ENCODE measurements around the gene MYO6.
"Not testable (repeated sequence)": the region's sequence is repeated elsewhere in the genome, so short reads cannot be mapped to it uniquely, and the experiment has no call there.

Gene MYO6

DNA sequence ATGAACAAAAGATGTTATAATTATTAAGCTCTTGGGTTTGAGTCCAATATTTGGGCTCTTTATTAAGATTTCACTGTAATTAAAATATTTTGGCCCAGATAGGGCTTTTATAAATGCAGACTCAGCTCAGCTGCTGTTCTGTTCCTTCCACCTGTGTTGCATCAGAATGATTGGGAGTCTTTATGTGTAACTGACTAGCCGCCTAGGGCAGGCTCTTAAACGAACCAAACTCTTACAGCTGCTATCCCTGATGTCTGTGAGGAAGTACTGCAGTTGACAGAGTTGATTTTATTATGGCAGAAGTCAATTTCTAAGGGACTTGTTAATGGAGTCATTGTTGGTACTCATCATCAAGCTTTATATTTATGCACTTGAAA, 144.7 kb downstream of the MYO6 start:
- no peak for DNase-seq

DNA sequence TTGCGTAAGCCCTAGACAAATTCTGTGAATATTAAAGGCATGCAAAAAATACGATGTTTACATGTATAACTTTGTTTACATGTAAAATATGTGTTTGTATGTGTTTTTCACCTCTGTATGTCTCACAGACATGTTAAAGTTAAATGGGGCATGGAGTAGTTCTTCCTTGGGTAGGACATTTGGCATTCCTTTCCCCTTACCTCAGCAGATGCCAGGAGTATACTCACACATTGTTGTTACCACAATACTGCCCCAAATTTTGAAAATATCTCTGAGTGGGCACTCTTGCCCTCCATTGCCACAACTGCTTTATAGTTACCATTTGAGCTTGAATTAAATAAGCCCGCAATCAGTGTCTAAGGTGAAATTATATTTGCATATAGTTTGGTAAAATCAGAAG, 147.5 kb downstream of the MYO6 start:
- peak; percentile 1 for DNase-seq

DNA sequence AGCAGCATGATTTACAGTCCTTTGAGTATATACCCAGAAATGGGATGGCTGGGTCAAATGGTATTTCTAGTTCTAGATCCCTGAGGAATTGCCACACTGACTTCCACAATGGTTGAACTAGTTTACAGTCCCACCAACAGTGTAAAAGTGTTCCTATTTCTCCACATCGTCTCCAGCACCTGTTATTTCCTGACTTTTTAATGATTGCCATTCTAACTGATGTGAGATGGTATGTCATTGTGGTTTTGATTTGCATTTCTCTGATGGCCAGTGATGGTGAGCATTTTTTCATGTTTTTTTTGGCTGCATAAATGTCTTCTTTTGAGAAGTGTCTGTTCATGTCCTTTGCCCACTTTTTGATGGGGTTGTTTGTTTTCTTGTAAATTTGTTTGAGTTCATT, 151.2 kb downstream of the MYO6 start:
- DNase-seq, result not testable (repeated sequence)

DNA sequence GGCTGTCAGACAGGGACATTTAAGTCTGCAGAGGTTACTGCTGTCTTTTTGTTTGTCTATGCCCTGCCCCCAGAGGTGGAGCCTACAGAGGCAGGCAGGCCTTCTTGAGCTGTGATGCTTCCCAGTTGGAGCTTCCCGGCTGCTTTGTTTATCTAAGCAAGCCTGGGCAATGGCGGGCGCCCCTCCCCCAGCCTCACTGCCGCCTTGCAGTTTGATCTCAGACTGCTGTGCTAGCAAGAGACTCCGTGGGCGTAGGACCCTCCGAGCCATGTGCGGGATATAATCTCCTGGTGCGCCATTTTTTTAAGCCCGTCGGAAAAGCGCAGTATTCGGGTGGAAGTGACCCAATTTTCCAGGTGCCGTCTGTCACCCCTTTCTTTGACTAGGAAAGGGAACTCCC, 156.1 kb downstream of the MYO6 start:
- not testable (repeated sequence) for DNase-seq

DNA sequence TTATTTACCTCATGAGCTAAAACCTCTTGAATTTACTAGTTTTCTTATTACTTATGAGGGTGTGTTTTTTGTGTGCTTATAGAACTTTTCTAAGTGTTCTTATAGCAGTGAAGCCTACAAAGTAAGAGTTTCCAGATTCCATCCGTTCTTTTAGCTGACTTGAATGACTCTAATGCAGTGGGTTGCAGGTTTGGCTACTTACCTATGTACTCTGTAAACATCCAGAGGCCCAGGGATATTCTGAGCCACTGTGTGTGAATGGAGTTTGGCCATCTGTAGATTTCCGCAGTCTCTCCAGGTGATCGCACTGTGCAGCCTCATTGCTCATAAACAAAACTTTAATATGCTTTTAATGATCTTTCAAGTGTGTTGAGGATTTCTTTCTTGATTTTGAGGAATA, 157.8 kb downstream of the MYO6 start:
- DNase-seq, result no peak

DNA sequence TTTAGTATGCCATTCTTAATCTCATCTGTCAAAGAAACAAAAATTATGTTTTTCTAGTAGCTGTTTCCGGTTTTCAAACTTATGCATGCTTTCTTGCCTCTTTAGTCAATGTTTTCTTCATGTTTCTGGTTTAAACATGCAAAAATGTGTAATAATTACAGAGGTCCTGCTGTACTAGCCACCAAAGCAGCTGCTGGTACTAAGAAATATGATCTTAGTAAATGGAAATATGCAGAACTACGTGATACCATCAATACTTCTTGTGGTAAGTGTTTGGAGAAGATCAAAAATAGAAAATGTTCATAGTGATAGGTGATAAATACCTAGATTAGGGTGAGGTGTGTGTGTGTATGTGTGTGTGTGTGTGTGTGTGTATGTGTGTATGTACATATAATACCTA, 158.4 kb downstream of the MYO6 start:
- DNase-seq, result no peak

DNA sequence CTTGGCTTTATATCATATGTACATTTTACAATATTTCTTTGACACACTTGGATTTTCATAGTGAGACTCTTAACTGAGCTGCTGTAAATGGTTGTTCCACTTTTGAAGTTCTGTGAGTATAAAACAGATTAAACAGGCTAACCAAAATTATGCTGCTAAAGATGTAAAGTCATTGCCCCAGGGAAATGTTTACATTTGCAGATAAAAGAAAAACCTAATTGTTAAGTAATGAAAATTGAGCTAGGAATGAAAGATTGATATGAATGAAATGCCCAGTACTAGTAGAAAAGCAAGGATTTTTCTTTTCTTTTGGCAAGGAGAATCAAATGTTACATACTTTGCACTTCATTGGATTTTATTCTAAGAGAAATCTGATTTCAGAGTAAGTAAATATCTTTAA, 164.0 kb downstream of the MYO6 start:
- DNase-seq, result no peak

DNA sequence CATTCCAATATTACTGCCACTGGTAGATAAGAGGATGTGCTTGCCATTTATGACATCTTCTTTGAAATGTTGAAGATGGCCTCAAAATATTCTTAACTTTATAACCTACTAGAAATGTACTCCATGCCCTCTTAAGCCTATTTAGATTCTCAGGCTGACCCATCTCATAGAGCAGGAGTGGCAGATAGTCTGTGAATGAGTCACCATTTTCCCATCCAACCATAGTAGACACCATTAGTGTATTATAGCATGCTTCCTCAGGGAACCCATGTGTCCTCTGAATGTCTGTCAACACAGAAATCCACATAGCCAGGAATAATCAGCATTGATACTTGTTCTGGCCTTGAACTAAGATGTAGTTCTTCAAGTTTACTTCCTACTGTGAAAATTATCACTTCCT, 173.2 kb downstream of the MYO6 start:
- peak; percentile 8 for DNase-seq

DNA sequence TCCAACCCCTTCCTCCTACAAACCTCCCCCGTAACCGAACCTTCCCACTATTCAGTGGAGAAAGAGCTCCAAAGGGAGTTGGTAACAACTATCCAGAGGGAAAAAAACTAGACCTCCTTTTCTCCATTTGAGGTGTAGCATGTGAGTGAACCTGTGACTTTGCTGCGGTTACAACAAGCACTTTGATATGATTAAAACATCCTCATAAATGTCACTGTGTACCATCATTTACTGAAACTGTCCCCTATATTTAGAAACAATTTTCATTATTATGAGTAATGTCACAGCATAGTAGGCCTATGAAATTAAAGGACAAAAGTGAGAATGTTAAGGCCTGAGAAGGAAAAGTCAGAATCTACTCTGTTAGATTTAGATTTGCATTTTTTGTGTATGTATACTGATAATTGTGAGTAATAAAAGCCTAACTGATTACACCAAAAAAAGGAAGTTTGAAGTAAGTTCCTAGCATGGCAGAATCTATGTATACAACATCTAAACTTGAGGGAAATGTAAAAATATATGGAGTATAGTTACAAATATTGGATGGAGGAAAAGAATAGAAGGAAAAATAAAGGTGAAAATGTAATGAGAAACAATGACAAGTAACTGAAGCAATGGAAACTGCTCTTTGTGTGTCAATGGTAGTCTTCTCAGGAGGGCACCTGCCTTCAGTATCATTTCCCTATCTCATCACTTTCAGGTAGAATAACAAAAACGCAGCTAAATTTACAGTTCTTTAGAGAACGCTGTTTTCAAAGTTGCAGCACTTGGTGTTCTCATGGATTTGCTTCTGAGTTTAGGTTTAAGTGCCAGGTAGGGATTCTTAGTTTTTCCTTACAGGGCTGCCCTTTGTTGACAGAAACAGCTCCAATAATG, 177.5 kb downstream of the MYO6 start:
- DNase-seq, result no peak

DNA sequence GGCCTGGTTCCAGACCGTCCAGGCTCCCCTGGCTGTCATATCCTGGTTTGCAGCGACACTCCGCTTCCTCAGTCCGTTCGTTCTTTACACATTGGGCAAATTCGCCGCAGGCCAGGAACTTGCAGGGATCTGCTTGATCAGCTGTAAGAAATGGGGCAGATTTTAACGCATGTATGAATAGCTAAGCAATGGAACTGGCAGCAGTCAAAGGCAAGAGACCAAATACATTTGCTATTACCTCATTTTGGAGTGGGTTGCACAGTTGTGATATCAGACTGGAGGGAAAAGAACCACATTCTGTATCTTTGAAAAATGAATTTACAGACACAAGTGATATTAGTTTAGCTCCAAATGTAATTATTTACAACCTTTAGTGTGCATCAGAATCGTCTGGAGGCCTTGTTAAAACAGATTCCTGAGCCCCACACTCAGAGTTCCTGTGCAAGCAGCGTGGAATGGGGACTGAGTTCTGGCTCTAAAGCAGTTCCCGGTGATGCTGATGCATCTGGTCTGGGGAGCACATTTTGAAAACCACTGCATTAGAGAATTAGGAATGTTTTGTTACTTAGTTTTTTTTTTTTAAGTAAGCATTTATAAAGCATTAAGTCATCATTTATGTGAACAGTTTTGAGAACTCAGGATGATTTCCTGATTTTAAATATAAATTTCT, 182.1 kb downstream of the MYO6 start:
- DNase-seq, result peak; percentile 34

DNA sequence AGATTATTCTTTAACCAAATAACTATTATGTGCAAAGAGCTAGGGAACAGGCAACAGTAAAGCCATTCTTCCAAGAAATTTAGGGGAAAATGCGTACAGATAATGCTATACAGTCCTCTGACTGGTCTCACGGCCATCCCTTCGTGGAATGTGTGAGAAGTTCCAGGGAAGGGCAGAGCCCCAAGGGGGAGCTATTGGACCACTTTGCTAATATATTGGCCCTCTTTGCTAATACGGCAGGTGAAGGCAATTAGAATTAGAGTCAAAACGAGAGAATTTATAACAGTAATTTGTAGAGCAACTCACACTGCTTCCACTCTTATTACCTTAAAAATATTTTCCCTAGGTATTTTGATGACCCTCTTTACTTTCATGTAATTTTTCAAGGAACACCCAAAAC, 183.0 kb downstream of the MYO6 start:
- peak; percentile 10 for DNase-seq

DNA sequence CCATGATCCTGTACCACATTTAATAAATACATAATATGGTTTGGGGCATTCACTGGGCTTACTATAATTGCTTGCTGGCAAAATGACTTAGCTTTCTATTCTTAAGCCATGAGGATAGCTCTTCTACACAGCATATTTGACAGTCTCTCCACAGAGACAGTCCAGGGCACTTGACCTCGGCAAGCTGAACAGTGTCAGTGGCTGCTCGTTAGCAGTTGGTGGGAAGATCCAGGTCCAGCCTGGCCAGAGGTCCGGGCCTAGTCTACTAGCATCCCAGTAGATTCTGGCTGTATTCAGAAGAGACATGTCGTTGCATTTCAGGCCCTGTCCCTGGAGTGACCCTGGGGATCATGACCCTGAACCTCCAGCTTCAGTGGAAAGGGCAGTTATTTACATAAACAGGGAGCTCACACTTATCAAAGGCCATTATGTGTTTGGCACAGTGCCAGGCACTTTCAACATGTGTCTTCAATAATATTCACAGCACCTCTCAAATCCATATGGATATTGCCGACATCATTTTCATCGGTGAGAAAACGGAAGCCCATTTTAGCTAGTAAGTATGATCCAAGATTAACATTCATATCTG, 184.4 kb downstream of the MYO6 start:
- DNase-seq, result no peak

DNA sequence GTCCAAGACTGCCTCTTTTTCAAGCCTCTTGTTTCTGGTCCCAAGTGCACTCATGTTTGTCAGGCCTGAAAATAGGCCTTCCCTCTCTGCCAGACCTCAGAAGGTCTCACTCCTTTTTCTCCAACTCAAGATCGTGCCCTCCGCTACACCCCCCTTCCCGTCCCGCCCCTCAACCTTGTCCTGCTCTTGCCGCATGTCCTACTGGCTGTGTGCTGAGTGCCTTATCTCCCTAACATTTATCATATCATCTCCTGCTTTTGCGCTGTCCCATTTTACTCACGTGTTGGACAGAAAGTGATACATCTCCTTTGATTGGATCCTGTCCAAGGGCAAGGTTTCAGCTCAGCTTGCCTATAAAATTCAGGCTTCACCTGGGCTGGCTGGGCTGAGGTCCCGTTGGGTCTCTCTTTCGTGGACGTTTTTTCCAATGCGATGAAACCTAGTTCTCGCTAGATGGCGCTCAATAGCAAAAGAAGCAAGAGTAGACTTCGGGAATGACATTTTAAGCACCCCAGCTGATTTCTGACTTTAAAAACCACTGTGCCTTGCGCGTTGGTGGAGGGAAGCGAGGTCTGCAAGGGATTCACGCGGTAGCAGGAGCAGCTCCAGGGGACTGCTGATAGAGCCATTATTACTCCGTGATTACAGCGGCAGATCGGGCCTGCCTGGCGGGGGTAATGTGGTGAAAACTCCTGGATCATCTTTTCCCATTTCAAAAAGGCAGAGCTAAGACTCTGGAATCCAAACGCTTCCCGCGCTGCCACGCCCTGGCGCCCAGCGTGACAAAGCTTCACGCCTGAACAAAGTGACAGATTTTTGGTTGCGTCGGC, 185.8 kb downstream of the MYO6 start:
- DNase-seq, result peak; percentile 79

DNA sequence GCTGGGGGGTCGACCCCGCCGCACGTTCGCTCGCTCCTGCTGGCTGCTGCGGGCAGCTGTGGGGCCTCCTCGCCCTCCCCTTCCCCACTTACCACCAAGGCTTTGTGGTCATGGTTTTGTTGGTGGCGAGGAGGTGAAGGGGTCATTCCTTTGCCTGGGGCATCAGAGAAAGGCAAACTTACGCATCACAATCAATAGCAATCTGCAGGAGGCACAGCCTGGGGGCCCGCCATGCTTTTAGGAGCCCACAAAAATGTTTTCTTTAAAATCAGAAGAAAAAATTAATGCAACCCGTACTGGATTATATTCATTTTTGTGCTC, 186.4 kb downstream of the MYO6 start:
- no peak for DNase-seq

DNA sequence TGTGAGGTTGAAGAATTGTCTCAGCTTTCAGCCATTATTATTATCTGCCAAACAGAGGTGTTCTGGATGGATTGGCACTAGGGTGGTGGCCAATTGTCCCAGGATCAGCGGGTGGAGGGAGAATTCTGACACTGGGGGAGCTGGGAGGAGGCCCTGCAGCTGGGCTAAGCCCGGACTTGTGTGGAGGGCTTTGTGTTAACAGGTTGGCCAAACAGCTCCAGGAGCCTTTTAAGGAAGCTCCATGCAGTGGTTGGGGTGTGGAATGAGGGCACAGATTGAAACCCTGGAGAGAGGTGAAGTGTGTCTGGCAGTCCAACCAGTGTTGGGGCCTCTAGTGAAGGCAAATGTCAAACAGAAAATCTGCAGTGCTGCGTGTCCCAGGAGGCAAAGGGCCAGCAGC, 187.6 kb downstream of the MYO6 start:
- DNase-seq, result no peak

DNA sequence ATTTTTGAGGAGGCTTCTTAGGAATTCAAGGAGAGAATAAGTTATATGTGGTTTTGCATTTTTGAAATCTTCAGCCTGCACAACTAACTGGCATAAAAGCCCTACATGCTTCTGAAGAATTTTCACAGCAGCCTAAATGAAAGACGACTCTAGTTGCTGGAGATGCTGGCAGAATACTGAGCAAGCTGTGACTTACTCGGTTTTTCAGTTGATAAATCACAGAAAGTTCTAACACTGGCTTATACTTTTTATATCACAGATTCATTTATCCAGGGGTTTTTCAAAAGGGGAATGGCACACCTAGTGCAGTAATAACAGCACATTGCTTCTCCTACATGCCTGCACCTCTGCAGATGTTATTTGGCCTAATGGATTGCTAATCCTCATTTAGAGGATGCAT, 188.8 kb downstream of the MYO6 start:
- DNase-seq, result no peak

DNA sequence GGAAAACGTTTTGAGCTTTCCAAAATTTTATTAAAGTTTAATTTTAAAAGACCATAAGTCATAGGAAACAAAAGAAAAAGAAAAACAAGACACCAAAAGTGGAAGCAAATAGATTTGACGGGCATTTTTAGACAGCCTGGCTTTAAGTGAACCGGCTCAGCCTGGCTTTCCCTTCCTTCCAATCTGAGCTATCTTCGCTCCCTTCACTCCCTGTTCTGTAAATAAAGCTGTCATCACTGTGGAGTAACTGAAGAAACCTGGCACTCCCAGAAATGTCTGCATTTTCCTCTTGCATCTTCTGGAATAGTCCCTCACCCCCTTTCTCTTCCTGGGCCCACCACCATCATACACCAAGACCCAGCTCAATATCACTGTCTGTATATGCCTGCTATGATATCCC, 191.5 kb downstream of the MYO6 start:
- DNase-seq, result no peak

DNA sequence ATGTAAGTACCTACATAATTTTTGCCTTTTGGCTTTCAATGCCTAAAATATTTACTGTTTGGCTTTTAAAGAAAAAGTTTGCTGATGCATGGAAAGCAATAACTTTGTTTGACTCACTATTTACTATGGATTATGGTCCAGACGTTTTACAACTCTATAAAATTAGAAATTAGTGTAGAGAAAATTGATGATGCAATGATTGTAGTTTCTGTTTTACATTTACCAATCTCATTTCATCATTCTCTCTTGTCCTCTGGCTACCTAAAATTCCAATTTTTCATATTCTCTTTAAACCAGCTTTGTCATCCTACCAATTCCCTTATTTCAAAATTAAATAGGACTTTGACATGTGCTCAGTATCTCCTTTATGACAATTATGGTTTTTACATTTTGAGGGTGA, 192.5 kb downstream of the MYO6 start:
- no peak for DNase-seq

DNA sequence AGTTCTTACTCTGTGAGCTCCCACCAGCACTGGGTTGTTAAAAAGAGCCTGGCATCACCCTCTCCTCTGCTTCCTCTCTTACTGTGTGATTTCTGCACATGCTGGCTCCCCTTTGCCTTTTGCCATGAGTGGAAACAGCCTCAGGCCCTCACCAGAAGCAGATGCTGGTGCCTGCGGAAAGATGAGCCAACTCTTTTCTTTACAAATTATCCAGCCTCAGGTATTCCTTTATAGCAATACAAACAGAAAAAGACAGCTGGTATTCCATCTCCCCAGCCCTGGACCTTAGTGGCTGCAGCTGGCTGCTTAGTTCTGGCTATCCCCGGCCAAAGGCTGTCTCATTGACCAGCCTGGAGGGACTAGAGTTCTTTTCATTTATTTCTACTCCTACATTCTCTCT, 194.3 kb downstream of the MYO6 start:
- DNase-seq, result no peak

DNA sequence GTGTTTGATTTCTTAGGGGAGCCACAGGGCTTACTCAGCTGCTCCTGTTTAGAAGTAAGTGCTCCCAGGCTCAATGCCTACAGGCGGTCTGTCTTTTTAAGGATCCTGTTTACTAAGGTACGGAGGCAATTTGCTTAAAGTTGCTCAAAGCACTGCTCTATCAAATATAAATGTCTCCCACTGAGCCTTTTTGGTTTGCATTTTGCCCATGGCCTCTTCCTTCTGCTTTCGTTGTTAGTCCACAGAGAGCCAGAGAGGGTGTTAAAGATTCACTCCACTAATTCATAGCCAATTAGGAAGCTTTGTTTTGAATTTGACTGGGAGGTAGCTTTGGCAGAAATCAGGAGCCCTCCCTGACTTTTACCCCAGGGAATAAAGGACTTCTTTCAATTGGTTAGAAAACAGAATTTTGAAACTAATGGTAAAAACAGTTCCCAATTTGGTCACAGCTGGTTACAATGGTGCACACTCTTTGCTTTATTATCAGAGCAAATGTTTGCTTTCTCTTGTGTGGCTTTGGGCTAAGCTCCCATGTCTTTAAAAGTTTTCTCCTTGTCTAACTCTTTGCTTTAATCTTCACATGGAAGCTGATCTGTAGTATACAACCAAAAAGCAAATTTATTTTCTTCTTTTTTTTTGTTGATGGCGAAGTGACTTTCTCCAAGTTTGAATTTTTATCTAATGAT, 197.2 kb downstream of the MYO6 start:
- no peak for DNase-seq

DNA sequence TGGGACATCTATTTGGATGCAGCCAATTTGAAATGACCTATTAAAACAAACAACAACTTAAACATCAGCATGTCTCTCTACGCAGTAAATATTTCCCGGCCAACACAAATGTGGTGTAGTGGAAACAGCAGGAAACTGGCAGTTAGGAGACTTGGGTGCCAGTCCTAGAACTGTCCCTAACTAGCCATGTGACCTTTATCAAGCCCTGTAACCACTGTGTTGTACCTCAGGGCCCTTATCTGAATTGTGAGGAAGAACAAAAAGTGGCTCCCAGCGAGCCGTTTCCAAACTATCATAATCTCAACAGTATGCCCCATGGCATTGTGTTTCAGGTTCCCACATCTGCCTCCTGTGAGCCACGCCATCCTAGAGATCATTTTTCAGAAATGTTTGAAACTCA, 198.9 kb downstream of the MYO6 start:
- DNase-seq, result no peak

DNA sequence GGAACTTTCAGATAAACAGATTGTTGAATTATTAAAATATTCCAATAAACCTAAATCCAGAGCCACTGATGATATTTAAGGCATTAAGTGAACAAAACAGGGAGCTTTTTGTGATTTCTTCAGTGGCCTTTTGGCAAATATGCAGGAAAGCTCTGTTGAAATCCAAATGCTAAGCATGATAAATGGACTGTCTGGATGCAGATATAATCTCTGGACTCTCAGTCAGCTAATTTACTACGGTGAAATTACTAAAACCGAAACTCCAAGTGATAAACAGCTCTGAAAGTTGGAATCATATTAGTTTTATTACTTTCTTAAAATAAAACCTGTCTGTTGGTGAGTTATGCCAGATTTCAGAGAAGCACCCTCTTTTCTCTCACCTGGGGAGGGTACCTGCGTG, 203.1 kb downstream of the MYO6 start:
- DNase-seq, result no peak

DNA sequence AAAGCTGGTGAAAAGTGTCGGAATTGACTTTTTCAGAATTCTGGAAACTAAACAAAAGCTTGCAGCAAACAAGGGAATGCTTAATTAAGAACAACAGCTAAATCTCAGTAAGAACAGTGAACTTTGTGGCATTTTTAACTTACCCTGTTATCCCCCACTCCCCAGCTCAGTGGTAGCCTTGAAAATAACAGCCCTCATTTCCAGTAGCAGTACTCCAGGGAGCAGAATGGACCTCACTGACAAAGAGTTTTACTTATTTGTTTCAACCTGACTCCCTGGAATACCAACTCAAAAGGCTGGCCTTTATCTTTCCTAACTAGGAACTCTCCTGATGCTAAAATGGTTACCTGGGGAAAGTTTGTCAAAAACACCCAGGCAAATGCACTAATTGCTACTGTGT, 214.5 kb downstream of the MYO6 start:
- no peak for DNase-seq
